ENCODE results near the gene TANK.

- TF ChIP-seq, protein P1, sequence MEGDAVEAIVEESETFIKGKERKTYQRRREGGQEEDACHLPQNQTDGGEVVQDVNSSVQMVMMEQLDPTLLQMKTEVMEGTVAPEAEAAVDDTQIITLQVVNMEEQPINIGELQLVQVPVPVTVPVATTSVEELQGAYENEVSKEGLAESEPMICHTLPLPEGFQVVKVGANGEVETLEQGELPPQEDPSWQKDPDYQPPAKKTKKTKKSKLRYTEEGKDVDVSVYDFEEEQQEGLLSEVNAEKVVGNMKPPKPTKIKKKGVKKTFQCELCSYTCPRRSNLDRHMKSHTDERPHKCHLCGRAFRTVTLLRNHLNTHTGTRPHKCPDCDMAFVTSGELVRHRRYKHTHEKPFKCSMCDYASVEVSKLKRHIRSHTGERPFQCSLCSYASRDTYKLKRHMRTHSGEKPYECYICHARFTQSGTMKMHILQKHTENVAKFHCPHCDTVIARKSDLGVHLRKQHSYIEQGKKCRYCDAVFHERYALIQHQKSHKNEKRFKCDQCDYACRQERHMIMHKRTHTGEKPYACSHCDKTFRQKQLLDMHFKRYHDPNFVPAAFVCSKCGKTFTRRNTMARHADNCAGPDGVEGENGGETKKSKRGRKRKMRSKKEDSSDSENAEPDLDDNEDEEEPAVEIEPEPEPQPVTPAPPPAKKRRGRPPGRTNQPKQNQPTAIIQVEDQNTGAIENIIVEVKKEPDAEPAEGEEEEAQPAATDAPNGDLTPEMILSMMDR (conservative IDR thresholded peaks at IDR 0.05; ENCODE audit: low read length): no peak
- no peak for TF ChIP-seq EZH2phosphoT487 (IDR thresholded peaks at IDR 0.05; ENCODE audit: borderline replicate concordance, low read depth, low read length)
These were observed 29.1 kb upstream of the TANK start for GRCh38 chr2:161131074-161131680.

All from OCI-LY7 (cell line).